Amygdala (tissue), 56 donors: ENCODE data around the gene SGPL1.
"Not testable (repeated sequence)": the region's sequence is repeated elsewhere in the genome, so short reads cannot be mapped to it uniquely, and the experiment has no call there.

ENCODE experiments used
- DNase-seq, 56 donors: peaks; one replicate each; lab custom pipeline; 2025; lab: John Stamatoyannopoulos, UW

Gene SGPL1

GRCh38 chr10:70837660-70838059 is 21.9 kb downstream of the SGPL1 start:
- DNase-seq, result no peak

- DNase-seq, result no peak
Observed at GRCh38 chr10:70838270-70838805, 22.6 kb downstream of the SGPL1 start.

- no peak for DNase-seq
Observed at GRCh38 chr10:70840836-70841235, 25.1 kb downstream of the SGPL1 start.

GRCh38 chr10:70843333-70843732 is 27.6 kb downstream of the SGPL1 start:
- no peak for DNase-seq

- no peak for DNase-seq
Observed at GRCh38 chr10:70843776-70844489, 28.2 kb downstream of the SGPL1 start.

- DNase-seq, result no peak
Observed at GRCh38 chr10:70845256-70845655, 29.5 kb downstream of the SGPL1 start.

GRCh38 chr10:70845816-70846215 is 30.1 kb downstream of the SGPL1 start:
- DNase-seq, result no peak

GRCh38 chr10:70846795-70847194 is 31.0 kb downstream of the SGPL1 start:
- DNase-seq, result no peak

- no peak for DNase-seq
Observed at GRCh38 chr10:70847659-70848360, 32.1 kb downstream of the SGPL1 start.

GRCh38 chr10:70849582-70850016 is 33.9 kb downstream of the SGPL1 start:
- DNase-seq, result no peak

GRCh38 chr10:70850097-70850496 is 34.3 kb downstream of the SGPL1 start:
- no peak for DNase-seq

GRCh38 chr10:70851597-70852475 is 36.1 kb downstream of the SGPL1 start:
- DNase-seq, result no peak

- no peak for DNase-seq
Observed at GRCh38 chr10:70853038-70853437, 37.3 kb downstream of the SGPL1 start.

GRCh38 chr10:70853457-70853856 is 37.7 kb downstream of the SGPL1 start:
- DNase-seq, result no peak

- peak in 1 of 56 donors; percentile 4 for DNase-seq
Observed at GRCh38 chr10:70856454-70856853, 40.7 kb downstream of the SGPL1 start.

GRCh38 chr10:70858759-70859158 is 43.0 kb downstream of the SGPL1 start:
- DNase-seq, result no peak

- DNase-seq, result not testable (repeated sequence)
Observed at GRCh38 chr10:70861495-70862197, 45.9 kb downstream of the SGPL1 start.

GRCh38 chr10:70863470-70864160 is 47.9 kb downstream of the SGPL1 start:
- no peak for DNase-seq

- no peak for DNase-seq
Observed at GRCh38 chr10:70864935-70865334, 49.2 kb downstream of the SGPL1 start.

GRCh38 chr10:70866424-70866823 is 50.7 kb downstream of the SGPL1 start:
- no peak for DNase-seq
